GF-D8 (cell line): Measurements from ENCODE around the gene TSPAN8.
"Not testable (repeated sequence)": the region's sequence is repeated elsewhere in the genome, so short reads cannot be mapped to it uniquely, and the experiment has no call there.

Experiments used
- DNase-seq: peaks from one replicate; lab custom pipeline; 2025; lab: John Stamatoyannopoulos, UW

Gene TSPAN8

GRCh38 chr12:71125949-71126348 lies 31.9 kb downstream of the TSPAN8 start:
- no peak for DNase-seq

- DNase-seq = no peak
These were observed 32.3 kb downstream of the TSPAN8 start for GRCh38 chr12:71125515-71125914.

GRCh38 chr12:71124835-71125460 lies 32.9 kb downstream of the TSPAN8 start:
- no peak for DNase-seq

- not testable (repeated sequence) for DNase-seq
These were observed 44.7 kb downstream of the TSPAN8 start for GRCh38 chr12:71113148-71113547.

DNA sequence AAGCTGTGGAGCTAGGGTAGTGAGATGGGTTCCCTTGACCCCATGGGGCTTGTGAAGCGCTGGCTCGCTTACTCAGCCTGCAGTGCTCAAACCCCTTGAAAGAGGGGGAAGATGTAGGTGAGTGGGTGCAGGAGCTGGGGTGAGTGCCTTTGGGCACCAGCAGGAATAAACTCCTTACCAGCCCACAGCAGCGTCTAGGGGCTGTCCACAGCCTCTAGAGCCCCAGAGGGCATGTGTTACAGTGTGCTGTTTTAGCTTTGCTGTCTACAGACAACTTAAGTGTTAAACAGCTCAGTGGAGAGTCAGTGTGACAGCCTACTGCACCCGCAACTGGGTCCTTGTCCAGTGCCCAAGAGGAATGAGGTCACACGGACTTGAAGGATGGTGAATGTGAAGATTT lies 48.0 kb downstream of the TSPAN8 start:
- DNase-seq = no peak

GRCh38 chr12:71108355-71108754 lies 49.4 kb downstream of the TSPAN8 start:
- DNase-seq = no peak

GRCh38 chr12:71107936-71108335 lies 49.9 kb downstream of the TSPAN8 start:
- no peak for DNase-seq

DNA sequence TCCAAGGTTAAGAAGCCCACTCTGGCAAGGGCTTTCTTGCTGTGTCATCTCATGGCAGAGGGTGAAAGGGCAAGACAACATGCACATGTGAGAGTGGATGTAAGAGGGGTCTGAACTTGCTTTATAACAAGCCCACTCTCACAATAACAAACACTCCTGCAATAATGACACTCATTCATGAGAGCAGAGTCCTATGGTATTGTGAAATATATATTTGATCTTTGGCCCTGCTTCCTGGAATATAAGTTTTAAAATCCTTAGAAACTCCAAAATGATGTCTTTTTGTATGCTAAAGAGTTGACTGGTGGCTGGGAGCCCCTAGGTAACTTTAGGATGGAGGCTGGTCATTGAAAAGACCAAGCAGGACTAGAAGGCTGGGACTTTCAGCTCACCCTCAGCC lies 51.8 kb downstream of the TSPAN8 start:
- no peak for DNase-seq

GRCh38 chr12:71092290-71092689 lies 65.5 kb downstream of the TSPAN8 start:
- no peak for DNase-seq

DNA sequence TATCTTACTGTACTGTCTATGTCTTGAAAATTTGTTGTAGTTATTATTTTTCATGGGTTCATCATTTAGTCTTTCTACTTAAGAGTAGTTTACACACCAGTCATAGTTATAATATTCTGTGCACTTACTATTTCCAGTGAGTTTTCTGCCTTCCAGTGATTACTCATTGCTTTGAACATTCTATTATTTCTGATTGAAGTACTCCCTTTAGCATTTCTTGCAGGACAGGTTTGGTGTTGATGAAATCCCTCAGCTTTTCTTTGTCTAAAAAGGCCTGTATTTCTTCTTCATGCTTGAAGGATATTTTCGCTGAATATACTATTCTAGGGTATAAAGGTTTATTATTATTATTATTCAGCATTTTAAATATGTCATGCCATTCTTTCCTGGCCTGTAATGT lies 66.8 kb downstream of the TSPAN8 start:
- DNase-seq = no peak

- DNase-seq = no peak
These were observed 72.2 kb downstream of the TSPAN8 start for GRCh38 chr12:71085575-71085974.

GRCh38 chr12:71075743-71076142 lies 82.1 kb downstream of the TSPAN8 start:
- no peak for DNase-seq
